ENCODE results near the gene NTNG2. TPM values are rescaled to one million over a fixed set of nuclear protein-coding genes. Genes with fewer than 3 reads are reported as not detected.

Gene NTNG2
- polyA plus RNA-seq, 1 donor from 2014 or later, result 0.43 TPM

DNA sequence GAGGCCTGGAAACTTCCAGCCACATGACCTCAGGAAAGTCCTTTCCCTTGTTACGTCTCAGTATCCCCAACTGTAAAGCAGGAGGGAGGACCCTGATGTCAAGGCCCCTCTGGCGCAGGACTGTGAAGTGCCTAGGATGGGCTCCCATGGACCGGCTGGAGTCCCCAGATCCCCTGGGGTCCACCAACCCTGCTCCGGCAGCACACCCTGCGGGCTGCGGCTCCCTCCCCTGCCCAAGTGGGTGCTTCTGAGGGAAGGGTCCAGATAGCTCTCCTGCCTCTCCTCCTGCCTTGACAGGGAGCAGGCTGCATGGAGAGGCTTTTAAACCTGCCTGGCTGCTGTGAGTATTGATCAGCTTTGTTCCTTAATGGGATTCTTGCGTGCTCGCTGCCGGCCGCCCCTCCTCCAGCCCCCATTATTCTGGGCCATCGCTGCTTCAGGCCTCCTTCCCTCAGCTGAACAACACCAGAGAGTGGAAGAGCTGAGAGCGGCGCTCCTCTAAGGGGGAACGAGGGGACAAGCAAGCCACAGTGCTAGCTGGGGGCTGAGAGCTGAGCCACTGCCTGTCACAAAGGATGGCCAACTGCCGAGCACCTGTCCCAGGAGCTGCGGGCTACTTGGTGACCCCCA lies 25.6 kb upstream of the NTNG2 start:
- Histone ChIP-seq H4K20me1 (ENCODE audit: insufficient read depth) (no peaks in the 10 kb centered on the region), H3K4me3 (ENCODE audit: low read length) (no peak overlapping the region), H3K27ac (ENCODE audit: low read length) (peak overlapping the region; percentile 24), H3K27me3 (ENCODE audit: insufficient read depth, low read depth, low read length) (no peaks in the 10 kb centered on the region), H3K79me2 (replicated peaks; ENCODE audit: insufficient read depth, low read length) (no peaks in the 10 kb centered on the region), H3K36me3 (ENCODE audit: insufficient read depth, low read length) (no peaks in the 10 kb centered on the region), H3K4me2 (ENCODE audit: low read length) (no peak overlapping the region), H3K9me3 (ENCODE audit: low read length) (no peaks in the 10 kb centered on the region), H3F3A (ENCODE audit: insufficient read depth, low read length, poor library complexity, severe bottlenecking) (no peaks in the 10 kb centered on the region), H3K9ac (ENCODE audit: low read length) (peak overlapping the region; percentile 26), H3K9me2 (ENCODE audit: insufficient read depth, low read length) (no peaks in the 10 kb centered on the region), H2AFZ (ENCODE audit: low read depth, low read length) (no peak overlapping the region)
- peak; percentile 9 for TF ChIP-seq MXI1 (conservative IDR thresholded peaks at IDR 0.05; ENCODE audit: poor library complexity, severe bottlenecking)
- TF ChIP-seq RAD21 (conservative IDR thresholded peaks at IDR 0.05), result peak; percentile 13
- TF ChIP-seq, protein P1, sequence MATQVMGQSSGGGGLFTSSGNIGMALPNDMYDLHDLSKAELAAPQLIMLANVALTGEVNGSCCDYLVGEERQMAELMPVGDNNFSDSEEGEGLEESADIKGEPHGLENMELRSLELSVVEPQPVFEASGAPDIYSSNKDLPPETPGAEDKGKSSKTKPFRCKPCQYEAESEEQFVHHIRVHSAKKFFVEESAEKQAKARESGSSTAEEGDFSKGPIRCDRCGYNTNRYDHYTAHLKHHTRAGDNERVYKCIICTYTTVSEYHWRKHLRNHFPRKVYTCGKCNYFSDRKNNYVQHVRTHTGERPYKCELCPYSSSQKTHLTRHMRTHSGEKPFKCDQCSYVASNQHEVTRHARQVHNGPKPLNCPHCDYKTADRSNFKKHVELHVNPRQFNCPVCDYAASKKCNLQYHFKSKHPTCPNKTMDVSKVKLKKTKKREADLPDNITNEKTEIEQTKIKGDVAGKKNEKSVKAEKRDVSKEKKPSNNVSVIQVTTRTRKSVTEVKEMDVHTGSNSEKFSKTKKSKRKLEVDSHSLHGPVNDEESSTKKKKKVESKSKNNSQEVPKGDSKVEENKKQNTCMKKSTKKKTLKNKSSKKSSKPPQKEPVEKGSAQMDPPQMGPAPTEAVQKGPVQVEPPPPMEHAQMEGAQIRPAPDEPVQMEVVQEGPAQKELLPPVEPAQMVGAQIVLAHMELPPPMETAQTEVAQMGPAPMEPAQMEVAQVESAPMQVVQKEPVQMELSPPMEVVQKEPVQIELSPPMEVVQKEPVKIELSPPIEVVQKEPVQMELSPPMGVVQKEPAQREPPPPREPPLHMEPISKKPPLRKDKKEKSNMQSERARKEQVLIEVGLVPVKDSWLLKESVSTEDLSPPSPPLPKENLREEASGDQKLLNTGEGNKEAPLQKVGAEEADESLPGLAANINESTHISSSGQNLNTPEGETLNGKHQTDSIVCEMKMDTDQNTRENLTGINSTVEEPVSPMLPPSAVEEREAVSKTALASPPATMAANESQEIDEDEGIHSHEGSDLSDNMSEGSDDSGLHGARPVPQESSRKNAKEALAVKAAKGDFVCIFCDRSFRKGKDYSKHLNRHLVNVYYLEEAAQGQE (IDR thresholded peaks at IDR 0.05; ENCODE audit: borderline replicate concordance), result no peak
- TF ChIP-seq EP300 (conservative IDR thresholded peaks at IDR 0.05; ENCODE audit: poor library complexity, severe bottlenecking), result no peak

DNA sequence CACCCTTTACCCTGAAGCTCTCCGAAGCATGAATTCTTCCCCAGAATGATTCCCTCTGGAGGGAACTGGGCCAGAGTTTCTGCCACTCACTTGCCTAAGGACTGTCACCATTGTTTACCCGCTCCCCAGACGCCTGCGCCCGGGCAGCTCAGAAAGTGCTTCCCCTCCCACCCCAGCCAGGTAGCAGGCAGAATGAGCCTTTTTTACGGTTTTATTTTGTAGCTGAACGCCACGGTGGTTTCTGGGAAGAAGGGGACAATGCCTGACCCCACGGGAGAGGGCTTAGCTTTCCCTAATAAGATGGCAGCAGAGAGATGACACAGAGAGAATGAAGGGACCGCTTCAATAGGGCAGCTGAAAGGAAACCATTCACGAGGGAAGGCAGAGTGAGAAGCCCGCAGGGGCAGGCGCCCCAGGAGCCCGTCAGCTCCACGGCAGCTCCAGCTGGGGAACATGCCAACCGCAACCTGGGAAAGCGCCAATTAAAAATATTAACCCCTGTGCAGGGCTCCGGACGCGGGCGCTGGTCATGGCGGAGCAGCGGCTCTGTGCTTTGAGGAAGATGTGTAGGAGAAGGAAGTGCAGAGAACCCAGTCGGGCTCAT lies 20.4 kb upstream of the NTNG2 start:
- H3K79me2 ChIP-seq (replicated peaks; ENCODE audit: insufficient read depth, low read length), result no peaks in the 10 kb centered on the region
- TF ChIP-seq TAF1 (IDR thresholded peaks at IDR 0.05; ENCODE audit: low read depth), result peak; percentile 53
- no peak for TF ChIP-seq EP300 (conservative IDR thresholded peaks at IDR 0.05; ENCODE audit: poor library complexity, severe bottlenecking)
- H3K4me2 ChIP-seq (ENCODE audit: low read length), result peak overlapping the region; percentile 85
- H4K20me1 ChIP-seq (ENCODE audit: insufficient read depth), result no peaks in the 10 kb centered on the region
- no peaks in the 10 kb centered on the region for H3K9me3 ChIP-seq (ENCODE audit: low read length)
- no peaks in the 10 kb centered on the region for H3K36me3 ChIP-seq (ENCODE audit: insufficient read depth, low read length)
- H3K9ac ChIP-seq (ENCODE audit: low read length), result peak overlapping the region; percentile 55
- H3K27ac ChIP-seq (ENCODE audit: low read length), result peak overlapping the region; percentile 64
- no peaks in the 10 kb centered on the region for H3K27me3 ChIP-seq (ENCODE audit: insufficient read depth, low read depth, low read length)
- H3F3A ChIP-seq (ENCODE audit: insufficient read depth, low read length, poor library complexity, severe bottlenecking), result no peaks in the 10 kb centered on the region
- H3K9me2 ChIP-seq (ENCODE audit: insufficient read depth, low read length), result no peaks in the 10 kb centered on the region
- peak overlapping the region; percentile 57 for H3K4me3 ChIP-seq (ENCODE audit: low read length)
- peak overlapping the region; percentile 54 for H2AFZ ChIP-seq (ENCODE audit: low read depth, low read length)

DNA sequence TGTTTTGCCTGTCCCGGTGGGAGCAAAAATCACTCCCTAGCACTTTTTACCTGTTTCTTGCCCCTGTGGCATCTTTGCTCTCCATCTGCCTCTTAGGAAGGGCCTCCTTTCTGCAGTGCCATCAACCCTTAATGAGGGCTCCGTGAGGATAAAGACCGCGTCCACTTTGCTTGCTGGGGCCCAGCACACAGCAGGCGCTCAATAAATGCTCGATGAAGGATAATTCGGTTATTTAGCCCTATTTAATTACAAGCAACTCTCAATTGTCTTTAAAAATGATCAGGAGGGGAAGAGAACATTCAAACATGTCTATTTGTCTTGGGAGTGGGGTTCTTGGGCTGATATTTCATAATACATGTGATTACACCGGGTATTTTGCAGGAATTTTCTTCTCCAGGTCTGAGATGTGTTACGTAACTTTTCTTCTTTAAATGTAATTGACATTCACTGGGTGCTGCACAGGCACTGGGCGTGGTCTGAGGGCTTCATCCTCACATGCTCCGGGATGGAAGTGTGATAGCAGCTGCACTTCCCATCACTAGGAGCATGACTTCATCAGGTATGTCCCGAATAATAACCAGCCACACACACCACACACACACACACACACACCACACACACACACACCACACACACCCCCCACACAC lies 19.8 kb upstream of the NTNG2 start:
- no peak overlapping the region for H2AFZ ChIP-seq (ENCODE audit: low read depth, low read length)
- H3K27ac ChIP-seq (ENCODE audit: low read length), result peak overlapping the region; percentile 64
- H3K4me2 ChIP-seq (ENCODE audit: low read length), result no peak overlapping the region
- no peaks in the 10 kb centered on the region for H3F3A ChIP-seq (ENCODE audit: insufficient read depth, low read length, poor library complexity, severe bottlenecking)
- no peaks in the 10 kb centered on the region for H3K9me3 ChIP-seq (ENCODE audit: low read length)
- no peaks in the 10 kb centered on the region for H4K20me1 ChIP-seq (ENCODE audit: insufficient read depth)
- peak overlapping the region; percentile 57 for H3K4me3 ChIP-seq (ENCODE audit: low read length)
- peak overlapping the region; percentile 55 for H3K9ac ChIP-seq (ENCODE audit: low read length)
- no peaks in the 10 kb centered on the region for H3K79me2 ChIP-seq (replicated peaks; ENCODE audit: insufficient read depth, low read length)
- no peaks in the 10 kb centered on the region for H3K9me2 ChIP-seq (ENCODE audit: insufficient read depth, low read length)
- no peaks in the 10 kb centered on the region for H3K36me3 ChIP-seq (ENCODE audit: insufficient read depth, low read length)
- no peaks in the 10 kb centered on the region for H3K27me3 ChIP-seq (ENCODE audit: insufficient read depth, low read depth, low read length)
- no peak for TF ChIP-seq EZH2 (IDR thresholded peaks at IDR 0.05; ENCODE audit: borderline replicate concordance, insufficient read depth, low read length, poor library complexity, severe bottlenecking)

Data from neural cell (in vitro differentiated cells).